Cardiac muscle cell (in vitro differentiated cells and primary cell): Measurements from ENCODE around the gene GALNS. TPM values are rescaled to one million over a fixed set of nuclear protein-coding genes. Genes with fewer than 3 reads are reported as not detected.
"Not testable (repeated sequence)": the region's sequence is repeated elsewhere in the genome, so short reads cannot be mapped to it uniquely, and the experiment has no call there.

ENCODE experiments used
- DNase-seq, 2 donors: peaks; one replicate each; pipeline versions ENCODE4 v3.0.0 to v3.0.0-alpha.2; 2010 to 2017; ENCODE audit warnings: low read depth in 1 of 2, low spot score in 1 of 2
- H3K27ac ChIP-seq: fragments of 200-600 bp; sonication (generic); 2 replicates; pipeline ENCODE4 v1.5.1; 2016
- H3K27me3 ChIP-seq: fragments of 200-600 bp; sonication (generic); 2 replicates; pipeline ENCODE4 v1.6.0; 2016; ENCODE audit warnings: control low read depth
- H3K36me3 ChIP-seq: fragments of 200-600 bp; sonication (generic); 2 replicates; pipeline ENCODE4 v1.5.1; 2016; ENCODE audit warnings: control low read depth
- H3K4me1 ChIP-seq: fragments of 200-600 bp; sonication (generic); 2 replicates; pipeline ENCODE4 v1.8.1; 2017; ENCODE audit warnings: low read depth, mild to moderate bottlenecking, mixed run types
- H3K4me3 ChIP-seq: fragments of 200-600 bp; sonication (generic); 2 replicates; pipeline ENCODE4 v1.5.1; 2016; ENCODE audit warnings: mild to moderate bottlenecking
- H3K9me3 ChIP-seq: fragments of 200-600 bp; sonication (generic); 2 replicates; pipeline ENCODE4 v1.5.1; 2017; ENCODE audit warnings: low read depth, mild to moderate bottlenecking, control low read depth
- polyA plus RNA-seq: library from polyadenylated mRNA; unstranded; fragments of >200 nt; fragmentation: Nextera tagmentation; extraction: Ambion mirVana; gene quantifications from 2 replicates; pipeline ENCODE4 v1.2.1, GENCODE V29; 2016
- total RNA-seq: library from RNA; depleted of rRNA; stranded (reverse); fragments of >200 nt; gene quantifications from 2 replicates; pipeline ENCODE4 v1.2.3, GENCODE V29; 2016
- TF ChIP-seq, protein P1 (sequence below): IDR thresholded peaks from 2 replicates; pipeline ENCODE4 v1.5.1; 2012; ENCODE audit warnings: low read depth, mild to moderate bottlenecking, low read length

Gene GALNS
- total and polyA plus RNA-seq, 2 experiments from 2014 or later, result 28.3 to 31.0 TPM

DNA sequence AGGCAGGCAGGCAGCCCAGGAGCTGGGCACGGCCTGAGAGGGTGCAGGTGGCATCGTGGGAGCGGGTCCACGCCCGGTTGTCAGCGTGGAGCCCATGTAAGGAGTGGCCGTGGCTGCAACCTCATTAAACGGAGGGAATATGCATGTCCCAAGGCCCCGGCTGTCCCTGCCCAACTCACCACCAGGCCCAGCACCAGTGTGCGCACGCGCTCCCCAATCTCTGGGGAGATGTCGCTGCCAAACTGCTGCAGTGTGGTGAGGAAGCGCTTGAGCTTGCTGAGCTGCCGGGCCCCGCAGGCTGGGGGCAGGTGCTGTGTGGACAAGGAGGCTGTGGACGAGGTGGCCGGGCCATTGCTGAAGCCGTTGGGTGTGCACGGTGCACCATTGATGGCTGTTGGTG is 35.3 kb upstream of the GALNS start:
- TF ChIP-seq, protein P1, sequence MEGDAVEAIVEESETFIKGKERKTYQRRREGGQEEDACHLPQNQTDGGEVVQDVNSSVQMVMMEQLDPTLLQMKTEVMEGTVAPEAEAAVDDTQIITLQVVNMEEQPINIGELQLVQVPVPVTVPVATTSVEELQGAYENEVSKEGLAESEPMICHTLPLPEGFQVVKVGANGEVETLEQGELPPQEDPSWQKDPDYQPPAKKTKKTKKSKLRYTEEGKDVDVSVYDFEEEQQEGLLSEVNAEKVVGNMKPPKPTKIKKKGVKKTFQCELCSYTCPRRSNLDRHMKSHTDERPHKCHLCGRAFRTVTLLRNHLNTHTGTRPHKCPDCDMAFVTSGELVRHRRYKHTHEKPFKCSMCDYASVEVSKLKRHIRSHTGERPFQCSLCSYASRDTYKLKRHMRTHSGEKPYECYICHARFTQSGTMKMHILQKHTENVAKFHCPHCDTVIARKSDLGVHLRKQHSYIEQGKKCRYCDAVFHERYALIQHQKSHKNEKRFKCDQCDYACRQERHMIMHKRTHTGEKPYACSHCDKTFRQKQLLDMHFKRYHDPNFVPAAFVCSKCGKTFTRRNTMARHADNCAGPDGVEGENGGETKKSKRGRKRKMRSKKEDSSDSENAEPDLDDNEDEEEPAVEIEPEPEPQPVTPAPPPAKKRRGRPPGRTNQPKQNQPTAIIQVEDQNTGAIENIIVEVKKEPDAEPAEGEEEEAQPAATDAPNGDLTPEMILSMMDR, result no peak
- DNase-seq, result no peak
- no peaks in the 10 kb centered on the region for H3K9me3 ChIP-seq
- H3K27ac ChIP-seq, result no peak overlapping the region
- H3K4me1 ChIP-seq, result no peaks in the 10 kb centered on the region
- no peaks in the 10 kb centered on the region for H3K36me3 ChIP-seq
- H3K4me3 ChIP-seq, result no peak overlapping the region
- H3K27me3 ChIP-seq, result no peaks in the 10 kb centered on the region

DNA sequence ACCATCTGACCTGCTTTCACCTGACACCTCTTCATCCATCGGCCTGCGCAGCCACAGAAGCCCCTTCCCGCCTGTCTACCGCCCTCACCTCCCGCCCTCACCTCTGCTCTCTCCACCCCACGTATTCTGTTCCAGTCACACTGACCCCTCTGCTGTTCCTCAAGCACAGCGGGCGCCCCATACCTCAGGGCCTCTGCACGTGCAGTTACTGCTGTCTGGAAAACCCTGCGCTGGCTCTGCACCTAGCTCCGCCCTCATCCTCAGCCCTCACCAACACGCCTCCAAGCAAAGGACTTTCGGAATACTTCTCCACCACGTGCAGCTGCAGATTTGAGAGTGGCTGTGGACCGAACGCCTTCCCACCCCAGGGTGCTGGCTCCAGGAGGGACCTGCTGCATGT is 34.3 kb upstream of the GALNS start:
- Histone ChIP-seq H3K36me3 (no peaks in the 10 kb centered on the region), H3K27me3 (no peaks in the 10 kb centered on the region), H3K27ac (no peak overlapping the region), H3K4me3 (no peak overlapping the region), H3K9me3 (no peaks in the 10 kb centered on the region), H3K4me1 (no peaks in the 10 kb centered on the region)
- TF ChIP-seq, protein P1, result no peak
- DNase-seq, result no peak

DNA sequence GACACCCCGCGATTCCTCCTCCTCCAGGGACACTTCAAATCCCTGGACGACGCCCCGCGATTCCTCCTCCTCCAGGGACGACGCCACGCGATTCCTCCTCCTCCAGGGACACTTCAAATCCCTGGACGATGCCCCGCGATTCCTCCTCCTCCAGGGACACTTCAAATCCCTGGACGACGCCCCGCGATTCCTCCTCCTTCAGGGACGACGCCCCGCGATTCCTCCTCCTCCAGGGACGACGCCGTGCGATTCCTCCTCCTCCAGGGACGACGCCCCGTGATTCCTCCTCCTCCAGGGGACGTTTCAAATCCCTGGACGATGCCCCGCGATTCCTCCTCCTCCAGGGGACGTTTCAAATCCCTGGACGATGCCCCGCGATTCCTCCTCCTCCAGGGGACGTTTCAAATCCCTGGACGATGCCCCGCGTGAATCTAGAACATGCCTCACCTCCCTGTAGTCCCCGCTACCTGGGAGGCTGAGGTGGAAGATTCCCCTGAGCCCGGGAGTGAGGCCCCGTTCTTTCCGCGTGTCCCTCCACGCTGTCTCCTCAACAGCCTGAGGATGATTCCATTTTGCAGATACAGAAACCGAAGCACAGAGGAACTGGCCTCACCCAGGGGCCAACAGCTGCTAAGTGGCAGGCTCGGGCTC is 33.1 kb upstream of the GALNS start:
- H3K36me3 ChIP-seq, H3K27ac ChIP-seq, H3K27me3 ChIP-seq, H3K4me1 ChIP-seq, H3K4me3 ChIP-seq, H3K9me3 ChIP-seq, DNase-seq: not testable (repeated sequence)

GRCh38 chr16:88888461-88889387 is 32.0 kb upstream of the GALNS start:
- TF ChIP-seq, protein P1, result no peak
- Histone ChIP-seq H3K4me1 (no peaks in the 10 kb centered on the region), H3K9me3 (no peaks in the 10 kb centered on the region), H3K27ac (no peak overlapping the region), H3K4me3 (no peak overlapping the region), H3K36me3 (no peaks in the 10 kb centered on the region), H3K27me3 (no peaks in the 10 kb centered on the region)
- DNase-seq, result no peak

GRCh38 chr16:88888057-88888456 is 31.3 kb upstream of the GALNS start:
- H3K36me3 ChIP-seq, result no peaks in the 10 kb centered on the region
- no peak for DNase-seq
- H3K27me3 ChIP-seq, result no peaks in the 10 kb centered on the region
- H3K27ac ChIP-seq, result no peak overlapping the region
- TF ChIP-seq, protein P1, result no peak
- H3K4me3 ChIP-seq, result no peak overlapping the region
- no peaks in the 10 kb centered on the region for H3K9me3 ChIP-seq
- no peaks in the 10 kb centered on the region for H3K4me1 ChIP-seq
